Nephron (organoid): Measurements from ENCODE around the gene IL20RA.

Source experiments
- H3K27ac Mint-ChIP-seq, 3 experiments: 2 replicates each; pipeline ENCODE4 v1.8.0; 2020; ENCODE audit warnings: mixed read lengths in 3 of 3, mild to moderate bottlenecking in 2 of 3, moderate library complexity in 1 of 3
- H3K27me3 Mint-ChIP-seq: 2 replicates; pipeline ENCODE4 v1.8.0; 2021; ENCODE audit warnings: low read depth, mild to moderate bottlenecking, moderate library complexity, mixed read lengths
- H3K36me3 Mint-ChIP-seq: 2 replicates; pipeline ENCODE4 v1.8.0; 2020; ENCODE audit warnings: low read depth, mixed read lengths
- H3K4me1 Mint-ChIP-seq: 2 replicates; pipeline ENCODE4 v1.8.0; 2020; ENCODE audit warnings: mixed read lengths
- H3K4me3 Mint-ChIP-seq, 3 experiments: 2 replicates each; pipeline ENCODE4 v1.8.0; 2020; ENCODE audit warnings: mild to moderate bottlenecking in 3 of 3, mixed read lengths in 3 of 3, moderate library complexity in 2 of 3
- H3K9me3 Mint-ChIP-seq: 2 replicates; pipeline ENCODE4 v1.8.0; 2020; ENCODE audit warnings: mixed read lengths
- CTCF ChIP-seq, 3 experiments: fragments of 200-600 bp; sonication (generic); IDR thresholded peaks; one replicate each; pipeline ENCODE4 v1.5.0; 2021; ENCODE audit warnings: antibody characterized with exemption in 3 of 3; ENCODE audit not compliant: unreplicated experiment in 3 of 3

IL20RA gene

GRCh38 chr6:136958168-136958567 is 86.6 kb downstream of the IL20RA start:
- H3K27ac Mint-ChIP-seq, result no peak overlapping the region
- H3K27me3 Mint-ChIP-seq, result peaks cover 9% of the 10 kb centered on the region
- TF ChIP-seq CTCF (IDR thresholded peaks at IDR 0.05; ENCODE audit: unreplicated experiment in 3 of 3), result no peak
- no peaks in the 10 kb centered on the region for H3K9me3 Mint-ChIP-seq
- peaks cover 20% of the 10 kb centered on the region for H3K4me1 Mint-ChIP-seq
- H3K36me3 Mint-ChIP-seq, result no peaks in the 10 kb centered on the region
- H3K4me3 Mint-ChIP-seq, result no peak overlapping the region

GRCh38 chr6:136956590-136957544 is 87.9 kb downstream of the IL20RA start:
- Mint-ChIP-seq H3K27me3 (peaks cover 19% of the 10 kb centered on the region), H3K4me3 (no peak overlapping the region), H3K4me1 (peaks cover 15% of the 10 kb centered on the region), H3K9me3 (no peaks in the 10 kb centered on the region), H3K27ac (peak overlapping the region; percentile 10 to 42 (median 36)), H3K36me3 (no peaks in the 10 kb centered on the region)
- no peak for TF ChIP-seq CTCF (IDR thresholded peaks at IDR 0.05; ENCODE audit: unreplicated experiment in 3 of 3)

GRCh38 chr6:136955123-136955522 is 89.6 kb downstream of the IL20RA start:
- peaks cover 19% of the 10 kb centered on the region for H3K27me3 Mint-ChIP-seq
- H3K27ac Mint-ChIP-seq, result no peak overlapping the region
- H3K4me1 Mint-ChIP-seq, result peaks cover 15% of the 10 kb centered on the region
- H3K36me3 Mint-ChIP-seq, result no peaks in the 10 kb centered on the region
- H3K9me3 Mint-ChIP-seq, result no peaks in the 10 kb centered on the region
- TF ChIP-seq CTCF (IDR thresholded peaks at IDR 0.05; ENCODE audit: unreplicated experiment in 3 of 3), result no peak
- no peak overlapping the region for H3K4me3 Mint-ChIP-seq

GRCh38 chr6:136952714-136953260 is 92.0 kb downstream of the IL20RA start:
- H3K9me3 Mint-ChIP-seq, result peaks cover 2% of the 10 kb centered on the region
- H3K27ac Mint-ChIP-seq, result no peak overlapping the region
- H3K27me3 Mint-ChIP-seq, result peaks cover 15% of the 10 kb centered on the region
- H3K4me3 Mint-ChIP-seq, result no peak overlapping the region
- no peaks in the 10 kb centered on the region for H3K36me3 Mint-ChIP-seq
- no peak for TF ChIP-seq CTCF (IDR thresholded peaks at IDR 0.05; ENCODE audit: unreplicated experiment in 3 of 3)
- H3K4me1 Mint-ChIP-seq, result peaks cover 8% of the 10 kb centered on the region

GRCh38 chr6:136950436-136951126 is 94.2 kb downstream of the IL20RA start:
- H3K4me3 Mint-ChIP-seq, result no peak overlapping the region
- peaks cover 2% of the 10 kb centered on the region for H3K9me3 Mint-ChIP-seq
- H3K27me3 Mint-ChIP-seq, result peaks cover 13% of the 10 kb centered on the region
- H3K27ac Mint-ChIP-seq, result peak overlapping the region in 1 of 3 experiments; percentile 73
- no peaks in the 10 kb centered on the region for H3K4me1 Mint-ChIP-seq
- TF ChIP-seq CTCF (IDR thresholded peaks at IDR 0.05; ENCODE audit: unreplicated experiment in 3 of 3), result no peak
- no peaks in the 10 kb centered on the region for H3K36me3 Mint-ChIP-seq
